NCI-H226 (cell line): ENCODE results near the gene ADAMTS17.

ENCODE experiments used
- DNase-seq: peaks from one replicate; pipeline ENCODE4 v3.0.0-alpha.2; 2015

ADAMTS17 gene

DNA sequence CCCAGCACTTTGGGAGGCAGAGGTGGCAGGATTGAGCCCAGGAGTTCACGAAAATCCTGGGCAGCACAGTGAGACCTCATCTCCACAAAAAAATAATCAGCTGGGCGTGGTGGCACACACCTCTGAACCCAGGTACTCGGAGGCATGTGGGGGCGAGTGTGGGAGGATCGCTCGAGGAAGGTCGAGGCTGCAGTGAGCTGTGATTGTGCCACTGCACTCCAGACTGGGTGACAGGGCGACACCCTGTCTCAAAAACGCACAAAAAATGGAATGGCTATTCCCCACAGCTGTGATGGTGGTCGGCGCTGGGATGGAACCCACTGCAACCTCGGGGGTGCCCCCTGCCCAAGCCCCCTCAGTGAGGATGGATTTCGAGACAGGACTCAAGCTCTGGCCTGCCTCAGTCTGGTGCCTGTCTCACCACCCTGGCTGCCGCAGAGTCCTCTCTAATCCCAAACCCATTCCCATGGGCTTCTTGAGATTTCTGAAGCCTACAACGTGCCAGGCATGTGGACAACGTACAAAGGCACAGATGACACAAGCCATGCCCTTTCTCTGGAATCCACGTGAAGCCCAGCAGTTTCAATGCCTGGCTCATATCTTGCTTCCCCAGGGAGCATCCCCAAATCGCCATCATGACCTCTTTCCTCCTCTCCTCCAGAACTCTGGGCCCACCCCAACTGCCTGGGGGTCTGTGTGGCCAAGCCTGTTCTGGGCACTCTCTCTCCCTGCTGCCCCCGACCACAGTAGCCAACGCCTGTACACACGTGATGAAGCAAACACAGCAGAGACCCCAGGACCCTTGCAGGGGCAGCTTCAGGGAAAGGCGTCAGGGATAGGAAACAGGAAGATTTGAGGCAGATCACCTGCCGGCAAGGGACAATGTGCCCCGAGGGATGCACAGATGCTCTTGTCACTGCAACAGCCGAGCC is 32.4 kb downstream of the ADAMTS17 start:
- no peak for DNase-seq

- DNase-seq = no peak
Observed at GRCh38 chr15:100308608-100309007, 33.2 kb downstream of the ADAMTS17 start.

- DNase-seq = no peak
Observed at GRCh38 chr15:100308213-100308600, 33.6 kb downstream of the ADAMTS17 start.

GRCh38 chr15:100307241-100308212 is 34.2 kb downstream of the ADAMTS17 start:
- no peak for DNase-seq

GRCh38 chr15:100306098-100306497 is 35.7 kb downstream of the ADAMTS17 start:
- DNase-seq = no peak

DNA sequence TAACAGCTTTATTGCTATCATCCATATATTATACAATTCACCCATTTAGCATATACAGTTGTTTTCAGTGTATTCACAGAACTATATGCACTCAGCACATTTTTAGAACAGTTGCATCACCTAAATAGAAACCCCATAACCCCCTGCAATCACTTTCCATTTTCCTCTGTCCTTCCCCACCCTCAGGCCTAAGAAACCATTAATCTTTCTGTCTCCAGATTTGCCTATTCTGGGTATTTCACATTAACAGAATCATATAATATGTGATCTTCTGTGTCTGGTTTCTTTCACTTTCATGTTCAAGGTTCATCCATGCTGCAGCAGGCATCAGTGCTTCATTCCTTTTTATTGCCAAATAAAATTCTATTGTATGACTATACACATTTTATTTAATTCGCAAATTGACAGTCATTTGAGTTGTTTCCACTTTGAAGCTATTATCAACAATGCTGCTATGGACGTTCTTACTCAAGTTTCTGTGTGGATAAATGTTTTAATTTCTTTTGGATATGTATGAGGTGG is 39.8 kb downstream of the ADAMTS17 start:
- no peak for DNase-seq

GRCh38 chr15:100298257-100298656 is 43.5 kb downstream of the ADAMTS17 start:
- no peak for DNase-seq

GRCh38 chr15:100297812-100298211 is 44.0 kb downstream of the ADAMTS17 start:
- DNase-seq = no peak

- no peak for DNase-seq
Observed at GRCh38 chr15:100295939-100296565, 45.7 kb downstream of the ADAMTS17 start.

- no peak for DNase-seq
Observed at GRCh38 chr15:100292010-100292409, 49.8 kb downstream of the ADAMTS17 start.

- peak; percentile 80 for DNase-seq
Observed at GRCh38 chr15:100291106-100291505, 50.7 kb downstream of the ADAMTS17 start.

- no peak for DNase-seq
Observed at GRCh38 chr15:100285641-100286295, 56.0 kb downstream of the ADAMTS17 start.

DNA sequence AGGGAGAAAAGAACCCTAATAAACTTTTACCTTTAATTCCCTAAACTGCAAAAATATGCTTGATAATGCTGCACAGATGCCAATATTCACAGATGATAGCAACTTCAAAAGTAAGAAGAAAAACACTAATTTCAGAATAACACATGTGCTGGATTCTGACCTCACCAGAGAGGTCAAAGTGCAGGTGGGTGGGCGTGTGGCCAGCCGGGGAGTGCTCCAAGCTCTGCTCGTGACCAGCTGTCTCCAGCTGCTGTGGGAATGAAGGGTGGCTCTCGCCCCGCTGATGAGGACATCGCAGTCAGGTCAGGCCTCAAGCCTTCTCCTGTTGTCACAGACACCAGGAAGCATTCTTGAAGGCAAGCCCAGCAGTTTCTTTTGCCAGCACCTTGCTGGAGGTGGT is 57.1 kb downstream of the ADAMTS17 start:
- DNase-seq = no peak

DNA sequence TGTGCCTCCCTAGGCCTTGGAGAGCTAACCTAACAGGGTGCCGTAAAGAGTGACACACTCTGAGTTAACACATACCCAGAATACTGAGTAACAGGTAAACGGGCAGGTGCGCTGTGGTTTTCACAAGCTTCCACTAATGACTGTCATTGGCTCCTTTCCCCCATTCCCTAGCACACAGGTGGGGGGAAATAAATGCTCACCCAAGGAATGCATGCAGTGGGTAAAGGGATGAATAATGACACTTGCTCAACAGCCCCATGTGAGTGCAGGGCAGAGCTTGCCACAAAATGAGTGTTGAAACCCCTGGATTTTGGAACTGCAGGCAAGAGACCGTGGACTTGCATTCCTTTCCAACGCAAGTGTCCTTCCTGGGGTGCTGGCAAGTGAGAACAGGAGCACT is 57.6 kb downstream of the ADAMTS17 start:
- peak; percentile 16 for DNase-seq

- no peak for DNase-seq
Observed at GRCh38 chr15:100281096-100281917, 60.5 kb downstream of the ADAMTS17 start.

- DNase-seq = no peak
Observed at GRCh38 chr15:100279849-100280248, 61.9 kb downstream of the ADAMTS17 start.

DNA sequence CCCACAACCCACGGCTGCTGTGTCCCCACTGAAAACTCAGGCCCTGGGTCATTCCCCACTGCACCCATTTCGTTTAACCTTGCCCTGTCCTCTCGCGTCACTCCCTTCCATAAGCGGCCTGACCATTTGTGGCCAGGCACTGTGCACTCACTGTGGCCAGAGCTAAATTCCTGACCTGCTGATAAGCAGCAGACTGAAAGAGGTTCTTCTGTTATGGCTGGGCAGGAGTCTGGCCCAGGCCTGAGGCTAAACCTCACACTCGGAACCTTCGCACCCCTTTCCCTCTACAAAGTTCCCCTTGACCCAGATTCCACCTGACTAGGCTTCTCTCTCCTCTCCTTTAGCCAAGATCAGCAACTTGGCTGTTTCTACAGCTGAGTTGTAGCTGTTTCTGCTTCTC is 62.3 kb downstream of the ADAMTS17 start:
- no peak for DNase-seq

DNA sequence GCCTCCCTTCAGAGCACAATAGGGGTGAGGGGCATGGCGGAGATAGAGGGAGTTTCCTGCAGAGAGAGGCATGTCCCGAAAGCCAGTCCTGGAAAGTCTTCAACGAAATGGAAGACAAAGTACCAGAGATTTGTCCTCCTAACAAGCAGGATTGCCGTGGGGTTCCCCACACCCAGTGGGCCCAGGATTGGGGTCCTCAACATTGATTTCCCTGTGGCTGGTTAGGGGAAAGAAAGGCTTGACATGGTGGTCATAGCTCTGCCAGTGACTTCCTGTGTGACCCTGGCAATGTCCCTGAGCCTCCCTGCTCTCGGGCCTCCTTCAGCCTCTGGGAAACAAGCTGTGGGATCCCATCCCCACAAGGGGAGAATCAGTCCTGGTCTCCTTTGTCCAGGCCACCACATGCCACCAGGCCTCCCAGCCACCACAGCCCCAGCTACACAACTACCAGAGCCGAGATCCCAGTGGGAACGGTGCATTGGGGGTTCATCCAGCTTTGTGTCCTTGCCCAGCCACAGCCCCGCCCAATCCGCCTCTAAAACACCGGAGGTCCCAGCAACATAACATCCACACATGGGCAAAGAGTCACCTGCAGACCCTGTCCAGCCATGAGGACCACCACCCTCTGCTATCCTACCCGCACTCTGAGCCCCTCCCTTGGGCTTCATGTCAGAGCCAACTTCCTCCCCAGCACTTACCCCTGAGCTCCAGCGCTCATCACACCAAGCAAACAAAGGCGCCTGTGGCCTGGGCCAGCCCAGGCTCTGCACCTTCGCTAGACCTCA is 63.0 kb downstream of the ADAMTS17 start:
- no peak for DNase-seq

DNA sequence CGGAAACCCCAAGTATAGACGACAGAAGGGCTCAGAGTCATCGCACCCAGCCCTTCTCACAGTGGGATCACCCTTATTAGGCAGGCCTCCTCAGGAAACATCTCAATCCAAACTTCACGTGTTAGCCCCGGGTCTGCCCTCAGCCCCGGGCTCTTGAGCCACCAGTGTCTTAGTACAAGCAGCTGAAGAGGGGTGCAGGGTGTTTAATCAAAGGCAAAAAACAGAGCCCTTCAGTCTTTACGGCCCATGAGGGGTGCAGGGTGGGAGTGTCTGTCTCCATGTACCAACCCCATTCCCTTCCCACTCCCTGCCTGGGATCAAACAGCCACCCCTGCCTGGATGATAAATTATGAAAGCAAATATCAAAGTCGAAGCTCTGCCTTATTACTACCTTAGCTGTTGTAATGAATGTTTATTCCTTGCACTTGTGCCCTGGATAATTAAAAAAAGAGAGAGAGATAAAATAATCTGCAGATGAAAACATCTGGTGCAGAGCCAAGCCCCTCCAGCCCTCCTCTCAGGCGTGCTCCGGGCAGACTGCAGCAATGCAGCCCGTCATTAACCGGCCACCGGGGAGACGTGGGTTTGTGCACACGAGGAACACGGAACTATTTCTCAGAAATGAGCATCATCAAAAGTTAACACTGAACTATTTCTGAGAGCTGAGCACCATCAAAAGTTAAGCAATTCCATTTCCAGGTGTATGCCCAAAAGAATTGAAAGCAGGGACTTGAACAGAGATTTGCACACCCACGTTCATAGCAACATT is 64.5 kb downstream of the ADAMTS17 start:
- DNase-seq = no peak

- DNase-seq = no peak
Observed at GRCh38 chr15:100276506-100276905, 65.3 kb downstream of the ADAMTS17 start.
